H7 (cell line): ENCODE data around the gene DUS2. TPM values are rescaled to one million over a fixed set of nuclear protein-coding genes. Genes with fewer than 3 reads are reported as not detected.
"Not testable (repeated sequence)": the region's sequence is repeated elsewhere in the genome, so short reads cannot be mapped to it uniquely, and the experiment has no call there.

Source experiments
- DNase-seq: peaks from one replicate; pipeline ENCODE4 v3.0.0; 2012
- H3K27me3 ChIP-seq: 2 replicates; pipeline ENCODE4 v1.6.0; 2011; ENCODE audit warnings: mild to moderate bottlenecking, low read length; ENCODE audit not compliant: control insufficient read depth, insufficient read depth
- H3K36me3 ChIP-seq: replicated peaks from 2 replicates; pipeline ENCODE4 v1.5.1; 2011; ENCODE audit warnings: low read length; ENCODE audit not compliant: control insufficient read depth, insufficient read depth
- H3K4me3 ChIP-seq: 2 replicates; pipeline ENCODE4 v1.5.1; 2011; ENCODE audit warnings: low read depth, mild to moderate bottlenecking, control low read depth, low read length, moderate library complexity; ENCODE audit not compliant: insufficient read depth
- total RNA-seq: library from RNA; depleted of rRNA; stranded (reverse); fragments of >200 nt; shearing (Covaris generic); gene quantifications from 2 replicates; pipeline ENCODE4 v1.2.3, GENCODE V29; 2014; rRNA removed

DUS2 gene
- total RNA-seq, 1 experiment from 2014 or later: 46.9 TPM

DNA sequence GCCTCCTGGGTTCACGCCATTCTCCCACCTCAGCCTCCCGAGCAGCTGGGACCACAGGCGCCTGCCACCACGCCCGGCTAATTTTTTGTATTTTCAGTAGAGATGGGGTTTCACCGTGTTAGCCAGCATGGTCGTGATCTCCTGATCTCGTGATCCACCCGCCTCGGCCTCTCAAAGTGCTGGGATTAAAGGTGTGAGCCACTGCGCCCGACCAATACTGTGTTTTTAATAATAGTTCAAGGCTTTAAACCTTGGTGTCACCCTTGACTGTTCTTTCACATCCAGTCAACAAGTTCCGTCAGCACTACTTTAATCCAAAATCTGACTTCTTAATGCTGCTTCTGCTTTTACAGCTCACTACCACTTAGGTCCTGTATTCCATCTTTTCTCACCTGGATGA is 95.9 kb downstream of the DUS2 start:
- not testable (repeated sequence) for H3K4me3 ChIP-seq, DNase-seq, H3K27me3 ChIP-seq, H3K36me3 ChIP-seq

GRCh38 chr16:68120496-68120895 is 97.4 kb downstream of the DUS2 start:
- H3K27me3 ChIP-seq, DNase-seq, H3K36me3 ChIP-seq, H3K4me3 ChIP-seq: not testable (repeated sequence)

- no peak for DNase-seq
- Histone ChIP-seq H3K27me3 (no peaks in the 10 kb centered on the region), H3K36me3 (0 out of 2 replicates have a peak, but pooled peaks cover 2% of the 10 kb centered on the region), H3K4me3 (no peak overlapping the region)
Measured at GRCh38 chr16:68126395-68126794, 103.3 kb downstream of the DUS2 start.

GRCh38 chr16:68128577-68129305 is 105.7 kb downstream of the DUS2 start:
- Histone ChIP-seq H3K27me3 (no peaks in the 10 kb centered on the region), H3K36me3 (0 out of 2 replicates have a peak, but pooled peaks cover 2% of the 10 kb centered on the region), H3K4me3 (no peak overlapping the region)
- no peak for DNase-seq

Other genes starting within 250 kb of the DUS2 start
- 7.2 and 7.3 TPM in 2 replicates for gene RANBP10, start 216.7 kb upstream of the DUS2 start, total RNA-seq
- 0.15 and 0.21 TPM in 2 replicates for gene TSNAXIP1, start 216.4 kb upstream of the DUS2 start, total RNA-seq
- 57.6 and 67.0 TPM in 2 replicates for gene THAP11, start 181.0 kb upstream of the DUS2 start, total RNA-seq
- gene NUTF2, start 176.4 kb upstream of the DUS2 start, total RNA-seq: 295 and 340 TPM in 2 replicates
- gene CENPT, start 175.6 kb upstream of the DUS2 start, total RNA-seq: 34.9 and 43.7 TPM in 2 replicates
- gene EDC4, start 150.2 kb upstream of the DUS2 start, total RNA-seq: 88.0 and 96.6 TPM in 2 replicates
- 5.3 and 7.6 TPM in 2 replicates for gene NRN1L, start 138.4 kb upstream of the DUS2 start, total RNA-seq
- gene PSKH1, start 130.0 kb upstream of the DUS2 start, total RNA-seq: 18.8 and 20.1 TPM in 2 replicates
- 2.4 and 3.7 TPM in 2 replicates for gene CTRL, start 91.4 kb upstream of the DUS2 start, total RNA-seq
- gene PSMB10, start 86.4 kb upstream of the DUS2 start, total RNA-seq: 28.7 and 36.6 TPM in 2 replicates
- gene LCAT, start 79.2 kb upstream of the DUS2 start, total RNA-seq: 5.2 and 6.7 TPM in 2 replicates
- gene SLC12A4, start 54.6 kb upstream of the DUS2 start, total RNA-seq: 43.2 and 56.6 TPM in 2 replicates
- 0.03 and 0.48 TPM in 2 replicates for gene DPEP3, start 42.8 kb upstream of the DUS2 start, total RNA-seq
- 0.33 TPM in 1 of 2 replicates, not detected in the other for gene DPEP2, start 23.8 kb upstream of the DUS2 start, total RNA-seq
- gene DPEP2NB, start 7.4 kb upstream of the DUS2 start, total RNA-seq: not detected in 2 replicates
- 19.4 and 26.4 TPM in 2 replicates for gene DDX28, start 52 bp upstream of the DUS2 start, total RNA-seq
- gene NFATC3, start 62.1 kb downstream of the DUS2 start, total RNA-seq: 22.9 and 27.7 TPM in 2 replicates
- 15.5 and 18.0 TPM in 2 replicates for gene ESRP2, start 212.8 kb downstream of the DUS2 start, total RNA-seq
- 7.5 and 10.3 TPM in 2 replicates for gene PLA2G15, start 222.1 kb downstream of the DUS2 start, total RNA-seq
- 16.8 and 19.8 TPM in 2 replicates for gene SLC7A6, start 241.2 kb downstream of the DUS2 start, total RNA-seq